Motor neuron (in vitro differentiated cells): ENCODE data around the gene TLE3. TPM values are rescaled to one million over a fixed set of nuclear protein-coding genes. Genes with fewer than 3 reads are reported as not detected.

ENCODE experiments used
- ATAC-seq, 8 experiments: fragments of 200-7000 bp; cut with Tn5 transposase; replicated peaks in 6 of 8; 2 replicates each; pipeline ENCODE4 v1.8.0; 2021; ENCODE audit warnings: mild to moderate bottlenecking in 8 of 8, moderate library complexity in 8 of 8
- H3K27ac ChIP-seq, 2 donors: fragments of 250-450 bp; sonication (Bioruptor Pico); 2 replicates each; pipeline ENCODE4 v1.9.0; 2021; ENCODE audit warnings: antibody characterized with exemption in 2 of 2, mild to moderate bottlenecking in 2 of 2, moderate library complexity in 1 of 2
- H3K4me1 ChIP-seq, 2 donors: fragments of 250-450 bp; sonication (Bioruptor Pico); replicated peaks in 1 of 2; 2 replicates each; pipeline ENCODE4 v1.6.1; 2021; ENCODE audit warnings: antibody characterized with exemption in 2 of 2, mild to moderate bottlenecking in 2 of 2, moderate library complexity in 1 of 2
- H3K4me3 ChIP-seq, 5 donors: fragments of 250-450 bp; sonication (Bioruptor Pico); 2 replicates each; pipeline ENCODE4 v1.9.0; 2021; ENCODE audit warnings: antibody characterized with exemption in 5 of 5, mild to moderate bottlenecking in 5 of 5, moderate library complexity in 4 of 5
- WGBS, 10 experiments: fragments of 450-650 bp; shearing (Covaris generic); methylation state at CpG; one replicate each; pipeline ENCODE4 v1.0.0; 2022; 5-methylcytosine and 5-hydroxymethylcytosine counted together
- in situ Hi-C, 9 experiments: fragments of 400-800 bp; cut with MboI; loops; one replicate each; pipeline ENCODE4 v1.15.0; 2021; ENCODE audit warnings: low sequenced_read_pairs in 9 of 9, low pct_unique_long_range_greater_than_20kb in 2 of 9; ENCODE audit not compliant: unreplicated experiment in 9 of 9
- total RNA-seq, 8 experiments: library from RNA; unstranded; fragments of 300-600 nt; gene quantifications; 2 replicates each; pipeline versions ENCODE4 v1.2.3 to v1.2.4, GENCODE V29; 2022

The TLE3 gene
- total RNA-seq, 8 experiments from 2014 or later, result 28.2 to 103 (median 52.5) TPM

DNA sequence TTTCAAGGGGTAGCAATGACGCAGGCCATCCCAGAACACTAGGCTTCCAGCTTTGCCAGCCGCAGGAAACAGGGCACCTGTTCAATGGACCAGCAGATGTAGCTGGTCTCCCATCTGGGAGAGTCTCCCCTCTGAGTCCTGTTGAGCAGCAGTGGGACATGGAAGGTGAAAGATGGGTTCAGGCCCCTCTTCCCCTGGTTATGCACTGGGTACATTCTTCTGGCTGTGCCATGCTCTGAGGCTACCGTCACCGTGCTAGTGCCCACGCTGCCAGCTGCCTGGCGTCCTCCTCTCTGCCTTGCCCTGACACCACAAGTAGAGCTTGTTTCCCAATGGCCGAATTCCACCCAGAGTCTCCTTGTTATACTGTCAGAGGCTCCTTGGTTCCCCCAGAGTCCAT is 63.1 kb downstream of the TLE3 start:
- Histone ChIP-seq H3K4me1 (peaks cover 40 to 42% of the 10 kb centered on the region in 2 donors), H3K27ac (peak overlapping the region; percentile 80 to 86), H3K4me3 (no peak overlapping the region)
- in situ Hi-C loops, result loop anchor here in 1 of 9 experiments (25.0 kb wide), 1 partner anchor 522 kb away; no protein-coding TSS in a partner anchor
- 83 to 100% (median 100%) methylated on average over 1 to 5 of the region's 7 CpGs; no CpG with 5 or more reads in 4 of the 10 experiments for WGBS, 10 experiments
- ATAC-seq, result no peak

DNA sequence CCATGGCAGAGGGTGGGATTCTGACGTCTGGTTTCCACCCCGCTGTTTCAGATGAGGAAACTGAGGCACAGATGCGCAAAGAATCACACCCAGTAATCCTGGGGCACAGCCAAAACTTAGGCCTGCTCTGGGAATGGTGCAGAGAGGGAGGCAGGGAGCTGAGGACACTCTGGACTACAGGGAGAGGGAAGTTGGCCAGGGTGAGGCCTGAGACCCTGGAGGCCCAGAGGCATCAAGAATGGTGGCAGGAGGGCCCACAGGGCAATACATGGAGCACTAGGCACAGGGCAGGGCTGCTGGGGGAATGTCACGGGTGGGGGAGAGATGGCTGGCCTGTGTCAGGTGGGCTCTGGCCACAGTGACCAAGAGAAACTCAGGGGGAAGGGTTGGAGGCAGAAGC is 63.6 kb downstream of the TLE3 start:
- WGBS, 10 experiments, result 80 to 82% methylated on average over 1 to 2 of the region's 4 CpGs; no CpG with 5 or more reads in 8 of the 10 experiments
- no peak overlapping the region for H3K4me3 ChIP-seq
- in situ Hi-C loops, result loop anchor here in 1 of 9 experiments (25.0 kb wide), 1 partner anchor 522 kb away; no protein-coding TSS in a partner anchor
- ATAC-seq, result peak in 3 of 8 experiments; percentile 1 to 3 (median 1)
- H3K27ac ChIP-seq, result peak overlapping the region; percentile 80 to 86
- peaks cover 38 to 39% of the 10 kb centered on the region in 2 donors for H3K4me1 ChIP-seq

DNA sequence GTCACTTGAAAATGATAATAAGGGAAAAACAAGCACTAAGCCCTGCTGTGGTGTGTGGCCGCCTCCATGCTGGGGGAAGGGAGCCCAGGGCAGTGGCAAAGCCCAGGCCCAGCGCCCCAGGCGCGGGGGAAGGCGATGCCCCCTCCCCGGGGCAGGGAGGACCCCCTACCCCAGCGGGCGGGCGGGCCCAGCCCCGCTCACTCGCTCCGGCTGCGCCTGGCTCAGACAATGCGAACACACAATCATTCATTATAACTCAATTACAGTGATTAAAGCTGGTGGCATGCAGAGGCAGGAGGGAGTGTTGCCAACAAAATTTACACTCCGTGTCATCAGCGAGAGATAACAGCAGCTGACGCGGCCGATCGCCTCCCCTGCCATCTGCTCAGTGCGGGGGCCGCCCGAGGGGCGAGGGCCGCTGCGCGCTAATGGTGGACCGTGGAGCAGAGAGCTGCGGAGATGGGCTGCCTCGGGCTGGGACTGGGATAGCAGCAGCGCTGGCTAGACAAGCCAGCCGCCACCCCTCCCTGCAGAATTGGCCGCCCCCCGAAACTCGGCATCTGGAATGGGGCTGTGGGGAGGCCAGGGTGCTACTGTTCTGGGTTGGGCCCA is 64.1 kb downstream of the TLE3 start:
- peak overlapping the region; percentile 80 to 86 for H3K27ac ChIP-seq
- WGBS, 10 experiments, result 2 to 32% (median 5%) methylated on average over 7 to 10 of the region's 35 CpGs; no CpG with 5 or more reads in 7 of the 10 experiments
- H3K4me1 ChIP-seq, result peaks cover 36% of the 10 kb centered on the region in 2 donors
- ATAC-seq, result peak; percentile 74 to 93 (median 92)
- in situ Hi-C loops, result loop anchor here in 1 of 9 experiments (25.0 kb wide), 1 partner anchor 521 kb away; no protein-coding TSS in a partner anchor
- no peak overlapping the region for H3K4me3 ChIP-seq

DNA sequence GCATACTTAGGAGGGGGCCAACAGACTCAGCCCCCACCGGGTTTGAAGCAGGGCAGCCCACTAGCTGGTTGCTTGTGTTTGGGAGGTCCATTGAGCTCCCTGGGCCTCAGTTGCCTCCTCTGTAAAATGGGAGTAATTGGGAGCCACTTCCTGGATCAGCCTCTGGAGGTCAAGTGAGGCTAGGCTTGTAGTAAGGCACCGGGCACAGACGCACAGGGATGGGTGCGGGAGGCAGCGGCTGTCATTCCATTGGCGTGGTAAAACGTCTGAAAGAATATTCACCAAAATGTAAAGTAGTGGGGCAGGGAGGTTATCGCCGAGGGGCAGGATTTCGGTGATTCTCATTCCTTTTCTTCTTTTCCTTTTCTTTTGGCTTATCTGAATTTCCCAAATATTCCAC is 64.6 kb downstream of the TLE3 start:
- no peak overlapping the region for H3K4me3 ChIP-seq
- H3K4me1 ChIP-seq, result peaks cover 36% of the 10 kb centered on the region in 2 donors
- H3K27ac ChIP-seq, result peak overlapping the region; percentile 80 to 86
- ATAC-seq, result peak in 4 of 8 experiments; percentile 1 to 64 (median 60)
- in situ Hi-C loops, result loop anchor here in 1 of 9 experiments (25.0 kb wide), 1 partner anchor 521 kb away; no protein-coding TSS in a partner anchor
- 0 to 90% (median 48%) methylated on average over 1 to 10 of the region's 10 CpGs; no CpG with 5 or more reads in 3 of the 10 experiments for WGBS, 10 experiments

DNA sequence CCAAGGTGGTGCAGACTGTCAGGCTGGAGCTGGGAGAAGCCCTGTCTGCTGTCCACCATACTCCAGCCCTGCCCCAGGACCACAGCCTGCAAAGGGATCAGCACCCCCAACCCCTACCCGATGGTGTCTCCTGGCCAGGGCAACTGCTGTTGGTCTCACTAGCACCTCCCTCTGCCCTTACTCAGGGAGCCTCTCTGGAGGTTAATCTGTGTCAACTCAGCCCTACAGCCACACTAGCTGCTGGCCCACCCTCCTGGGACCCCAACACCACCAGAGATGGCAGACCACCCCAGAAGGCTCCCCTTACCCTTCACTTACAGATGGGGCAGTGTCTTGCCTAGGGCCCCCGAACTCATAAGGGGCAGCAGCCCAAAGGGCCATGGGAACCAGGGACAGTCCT is 65.2 kb downstream of the TLE3 start:
- Histone ChIP-seq H3K27ac (peak overlapping the region in 1 of 2 donors; percentile 86), H3K4me1 (peaks cover 36% of the 10 kb centered on the region in 2 donors), H3K4me3 (no peak overlapping the region)
- 100% methylated on average over 1 of the region's 2 CpGs; no CpG with 5 or more reads in 8 of the 10 experiments for WGBS, 10 experiments
- no peak for ATAC-seq
- in situ Hi-C loops, result loop anchor here in 1 of 9 experiments (25.0 kb wide), 1 partner anchor 520 kb away; no protein-coding TSS in a partner anchor

DNA sequence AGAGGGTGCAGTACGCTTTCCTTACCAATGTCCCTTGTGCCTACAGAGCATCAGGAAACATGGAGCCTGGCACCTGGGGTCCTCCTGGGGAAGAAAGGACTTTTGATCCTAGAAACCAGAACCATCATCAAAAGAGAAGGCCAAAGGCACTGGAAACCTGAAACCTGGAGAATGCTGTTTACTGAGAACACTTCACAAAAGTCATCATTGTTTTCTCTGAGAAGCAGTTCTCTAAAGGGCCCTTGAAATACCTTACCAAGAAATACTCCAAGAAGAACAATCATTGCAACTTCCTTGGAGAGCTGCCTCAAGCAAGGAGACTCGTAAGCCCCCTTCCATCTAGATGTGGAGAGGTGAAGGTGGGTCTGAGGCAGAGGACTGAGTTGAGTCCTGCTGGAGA is 66.0 kb downstream of the TLE3 start:
- no peak for ATAC-seq
- in situ Hi-C loops, result loop anchor here in 1 of 9 experiments (25.0 kb wide), 1 partner anchor 519 kb away; no protein-coding TSS in a partner anchor
- 80 to 100% (median 89%) methylated on average over 1 to 2 of the region's 2 CpGs; no CpG with 5 or more reads in 5 of the 10 experiments for WGBS, 10 experiments
- Histone ChIP-seq H3K27ac (no peak overlapping the region), H3K4me3 (no peak overlapping the region), H3K4me1 (peaks cover 33% of the 10 kb centered on the region in 2 donors)

DNA sequence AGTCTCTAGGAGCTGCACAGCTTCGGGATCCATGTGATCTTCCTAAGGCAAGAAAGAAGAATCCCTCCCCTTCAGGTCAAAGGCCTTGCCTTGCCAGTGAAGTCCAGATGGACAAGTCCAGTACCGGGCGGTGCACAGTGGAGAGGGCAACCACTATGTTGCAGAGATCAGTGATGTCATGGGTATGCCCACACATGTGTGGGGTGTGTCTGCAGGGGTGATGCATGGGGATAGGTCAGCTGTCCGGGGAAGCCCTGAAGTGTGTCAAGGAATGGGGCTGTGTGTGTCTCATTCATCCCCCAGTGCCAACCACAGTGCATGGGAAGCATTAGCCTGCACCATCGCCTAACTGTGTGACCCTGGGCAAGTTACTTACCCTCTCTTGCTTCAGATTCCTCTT is 66.5 kb downstream of the TLE3 start:
- Histone ChIP-seq H3K4me1 (peaks cover 30 to 33% of the 10 kb centered on the region in 2 donors), H3K4me3 (no peak overlapping the region), H3K27ac (no peak overlapping the region)
- in situ Hi-C loops, result loop anchor here in 1 of 9 experiments (25.0 kb wide), 1 partner anchor 519 kb away; no protein-coding TSS in a partner anchor
- WGBS, 10 experiments, result 81 to 83% methylated on average over 1 to 5 of the region's 5 CpGs; no CpG with 5 or more reads in 8 of the 10 experiments
- ATAC-seq, result no peak

DNA sequence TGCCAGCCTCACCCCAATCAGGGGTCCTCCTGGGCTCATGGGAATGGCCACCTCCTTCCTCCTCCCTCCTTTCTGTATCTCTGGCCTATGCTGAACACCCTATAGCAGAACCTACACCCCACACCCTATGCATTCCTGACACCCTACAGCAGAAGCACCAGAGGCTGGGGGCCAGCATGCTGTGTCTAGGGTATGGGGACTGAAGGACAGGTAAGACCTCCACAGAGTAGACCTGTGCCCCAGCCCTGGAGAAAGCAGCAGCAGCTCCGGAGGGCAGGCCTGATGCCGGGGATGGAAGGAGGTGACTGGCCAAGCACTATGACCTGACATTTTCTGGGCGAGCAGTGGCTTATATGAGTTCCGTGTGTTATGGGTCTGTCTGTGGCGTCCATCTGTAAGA is 66.9 kb downstream of the TLE3 start:
- in situ Hi-C loops, result loop anchor here in 1 of 9 experiments (25.0 kb wide), 1 partner anchor 519 kb away; no protein-coding TSS in a partner anchor
- no peak overlapping the region for H3K27ac ChIP-seq
- H3K4me3 ChIP-seq, result no peak overlapping the region
- no peak for ATAC-seq
- 96 to 100% (median 100%) methylated on average over 2 to 5 of the region's 5 CpGs; no CpG with 5 or more reads in 7 of the 10 experiments for WGBS, 10 experiments
- peaks cover 30 to 33% of the 10 kb centered on the region in 2 donors for H3K4me1 ChIP-seq

DNA sequence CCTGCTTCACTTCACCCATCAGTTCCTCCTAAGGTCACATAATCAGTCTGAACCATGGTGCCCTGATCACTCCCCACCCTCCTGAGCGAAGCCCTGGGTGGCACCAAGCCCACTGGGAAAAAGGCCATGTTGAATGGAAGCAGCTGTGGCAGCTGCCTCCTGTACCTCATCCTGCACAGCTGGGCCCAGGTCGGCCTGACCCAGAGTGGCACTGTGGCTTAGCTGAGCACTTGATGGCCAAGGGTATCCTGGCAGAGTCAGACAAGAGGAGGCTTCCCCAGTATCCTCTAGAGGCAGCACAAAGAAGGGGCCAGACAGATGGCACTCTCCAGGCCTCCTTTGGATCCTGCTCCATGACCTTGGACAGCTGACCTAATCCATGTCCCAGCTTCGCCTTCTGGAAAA is 68.4 kb downstream of the TLE3 start:
- H3K4me3 ChIP-seq, result no peak overlapping the region
- H3K4me1 ChIP-seq, result peaks cover 18 to 25% of the 10 kb centered on the region in 2 donors
- in situ Hi-C loops, result loop anchor here in 1 of 9 experiments (25.0 kb wide), 1 partner anchor 517 kb away; no protein-coding TSS in a partner anchor
- WGBS, 10 experiments, result 0 to 100% (median 86%) methylated on average over 1 to 3 of the region's 3 CpGs; no CpG with 5 or more reads in 3 of the 10 experiments
- H3K27ac ChIP-seq, result no peak overlapping the region
- no peak for ATAC-seq

DNA sequence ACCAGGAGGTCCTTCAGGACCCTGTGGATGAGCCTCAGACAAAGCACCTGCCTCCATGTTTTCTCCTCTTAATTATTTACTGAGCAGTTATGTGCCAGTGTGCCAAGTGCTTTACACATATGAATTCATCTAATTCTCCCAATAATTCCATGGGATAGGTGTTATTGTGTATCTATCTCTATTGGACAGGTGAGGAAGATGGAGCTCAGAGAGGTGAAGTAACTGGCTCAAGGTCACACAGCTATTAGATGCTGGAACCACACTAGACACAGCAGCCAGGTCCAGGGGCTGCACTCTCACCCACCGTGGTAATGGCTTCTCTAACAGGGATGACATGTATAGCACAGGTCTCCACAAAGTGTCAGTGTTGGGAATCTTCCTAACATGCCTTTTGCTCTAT is 70.2 kb downstream of the TLE3 start:
- peaks cover 18 to 27% of the 10 kb centered on the region in 2 donors for H3K4me1 ChIP-seq
- no peak for ATAC-seq
- in situ Hi-C loops, result loop anchor here in 1 of 9 experiments (25.0 kb wide), 1 partner anchor 515 kb away; no protein-coding TSS in a partner anchor
- no peak overlapping the region for H3K27ac ChIP-seq
- WGBS, 10 experiments, result 40 to 100% (median 69%) methylated on average over 1 of the region's 1 CpG; no CpG with 5 or more reads in 6 of the 10 experiments
- H3K4me3 ChIP-seq, result no peak overlapping the region

DNA sequence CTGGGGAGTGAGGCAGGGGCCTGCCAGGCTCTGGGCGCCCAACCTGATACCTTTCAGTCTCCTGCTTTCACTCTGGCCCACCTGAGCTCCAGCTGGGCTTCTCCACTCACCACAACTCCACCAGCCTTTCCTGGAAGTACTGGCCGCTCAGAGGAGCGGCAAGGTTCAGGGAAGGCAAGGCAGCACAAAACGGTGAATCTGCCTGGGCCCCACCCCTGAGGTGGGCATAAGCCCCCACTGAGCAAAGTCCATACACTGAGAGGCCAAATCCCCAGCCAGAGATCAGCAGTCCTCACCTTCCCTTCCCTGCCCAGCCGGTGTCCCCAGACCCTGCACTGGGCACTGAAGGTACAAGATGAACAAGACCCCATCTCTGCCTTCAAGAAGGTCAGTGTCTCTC is 70.7 kb downstream of the TLE3 start:
- H3K4me1 ChIP-seq, result peaks cover 18 to 28% of the 10 kb centered on the region in 2 donors
- ATAC-seq, result no peak
- 80 to 100% (median 100%) methylated on average over 1 to 4 of the region's 5 CpGs; no CpG with 5 or more reads in 5 of the 10 experiments for WGBS, 10 experiments
- in situ Hi-C loops, result loop anchor here in 1 of 9 experiments (25.0 kb wide), 1 partner anchor 515 kb away; no protein-coding TSS in a partner anchor
- H3K4me3 ChIP-seq, result no peak overlapping the region
- H3K27ac ChIP-seq, result no peak overlapping the region

DNA sequence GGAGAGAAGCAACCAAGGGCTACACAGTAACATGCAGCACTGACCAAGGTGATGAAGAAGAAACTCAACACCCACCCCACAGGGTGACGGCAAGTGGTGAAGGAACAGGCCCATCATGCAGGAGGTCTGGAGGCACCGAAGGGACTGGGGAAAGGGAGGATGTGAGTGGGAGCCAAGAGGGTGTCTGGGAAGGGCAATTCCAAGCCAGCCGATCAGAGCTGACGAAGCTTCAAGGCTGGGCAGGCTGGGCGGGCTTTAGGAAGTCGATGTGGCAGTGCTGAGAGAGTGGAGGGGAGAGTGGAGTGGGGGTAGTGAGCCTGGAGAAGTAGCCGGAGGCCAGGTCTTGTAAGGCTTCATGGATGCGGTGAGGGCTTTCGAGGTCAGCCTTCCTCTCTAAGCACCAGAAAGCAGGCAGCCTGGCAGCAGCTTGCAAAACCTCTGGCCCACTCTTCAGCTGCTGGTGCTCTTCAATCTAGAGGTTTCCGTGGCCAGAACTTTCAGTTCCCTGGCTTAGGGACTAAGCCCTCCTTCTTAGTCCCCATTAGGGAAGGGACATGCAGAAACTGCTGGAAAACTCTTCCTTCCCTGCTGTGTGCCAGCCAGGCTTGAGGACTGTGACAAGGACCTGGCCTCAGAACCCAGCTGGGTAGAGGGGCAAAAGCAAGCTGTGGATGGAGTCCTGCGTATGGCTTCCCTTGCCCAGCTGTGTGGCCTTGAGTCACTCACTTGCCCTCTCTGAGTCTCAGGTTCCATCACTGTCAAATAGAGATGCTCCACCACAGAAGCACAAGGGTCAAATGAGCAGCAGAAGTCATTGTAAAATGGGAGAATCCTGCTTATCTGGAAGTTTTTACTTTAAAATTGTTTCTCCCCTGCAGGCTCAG is 72.1 kb downstream of the TLE3 start:
- WGBS, 10 experiments, result 14 to 100% (median 84%) methylated on average over 1 to 7 of the region's 11 CpGs; no CpG with 5 or more reads in 4 of the 10 experiments
- no peak overlapping the region for H3K27ac ChIP-seq
- in situ Hi-C loops, result loop anchor here in 1 of 9 experiments (25.0 kb wide), 1 partner anchor 513 kb away; no protein-coding TSS in a partner anchor
- peaks cover 18 to 28% of the 10 kb centered on the region in 2 donors for H3K4me1 ChIP-seq
- no peak for ATAC-seq
- H3K4me3 ChIP-seq, result no peak overlapping the region
